ENCODE results near the gene WNT10A. TPM values are rescaled to one million over a fixed set of nuclear protein-coding genes. Genes with fewer than 3 reads are reported as not detected.
"Not testable (repeated sequence)": the region's sequence is repeated elsewhere in the genome, so short reads cannot be mapped to it uniquely, and the experiment has no call there.

The WNT10A gene
- total RNA-seq, 1 donor from 2014 or later = not detected

GRCh38 chr2:218834685-218835084 is 46.0 kb upstream of the WNT10A start:
- no peak overlapping the region for H3K27ac ChIP-seq (replicated peaks)
- H3K4me3 ChIP-seq = no peak overlapping the region
- peaks cover 20% of the 10 kb centered on the region for H3K9me3 ChIP-seq (replicated peaks)
- H3K36me3 ChIP-seq = no peaks in the 10 kb centered on the region
- no peak for TF ChIP-seq CTCF (IDR thresholded peaks at IDR 0.05; ENCODE audit: borderline replicate concordance)
- H3K4me1 ChIP-seq = peaks cover 6% of the 10 kb centered on the region
- intact Hi-C loops (cut with micrococcal nuclease) = loop anchor here (10.0 kb wide), 1 partner anchor 100 kb away; no protein-coding TSS in a partner anchor
- H3K27me3 ChIP-seq (ENCODE audit: low read depth) = peaks cover 74% of the 10 kb centered on the region
- no peak for DNase-seq

GRCh38 chr2:218837495-218837894 is 43.2 kb upstream of the WNT10A start:
- no peaks in the 10 kb centered on the region for H3K36me3 ChIP-seq

GRCh38 chr2:218839430-218839829 is 41.2 kb upstream of the WNT10A start:
- intact Hi-C loops (cut with micrococcal nuclease) = loop anchor here (10.0 kb wide), 1 partner anchor 105 kb away; no protein-coding TSS in a partner anchor

More at GRCh38 chr2:218837495-218837894, 43.2 kb upstream of the WNT10A start:
- no peak for TF ChIP-seq CTCF (IDR thresholded peaks at IDR 0.05; ENCODE audit: borderline replicate concordance)
- Histone ChIP-seq H3K27me3 (ENCODE audit: low read depth) (peaks cover 60% of the 10 kb centered on the region), H3K9me3 (replicated peaks) (peaks cover 20% of the 10 kb centered on the region), H3K27ac (replicated peaks) (no peak overlapping the region), H3K4me3 (no peak overlapping the region), H3K4me1 (no peaks in the 10 kb centered on the region)
- intact Hi-C loops (cut with micrococcal nuclease) = loop anchor here (10.0 kb wide), 1 partner anchor 103 kb away; no protein-coding TSS in a partner anchor
- DNase-seq = no peak

GRCh38 chr2:218839888-218840287 is 40.8 kb upstream of the WNT10A start:
- no peak for TF ChIP-seq CTCF (IDR thresholded peaks at IDR 0.05; ENCODE audit: borderline replicate concordance)

More at GRCh38 chr2:218839430-218839829, 41.2 kb upstream of the WNT10A start:
- Histone ChIP-seq H3K36me3 (no peaks in the 10 kb centered on the region), H3K27ac (replicated peaks) (no peak overlapping the region), H3K27me3 (ENCODE audit: low read depth) (peaks cover 46% of the 10 kb centered on the region), H3K9me3 (replicated peaks) (peaks cover 20% of the 10 kb centered on the region), H3K4me1 (no peaks in the 10 kb centered on the region), H3K4me3 (no peak overlapping the region)
- DNase-seq = no peak
- TF ChIP-seq CTCF (IDR thresholded peaks at IDR 0.05; ENCODE audit: borderline replicate concordance) = no peak

GRCh38 chr2:218844334-218844733 is 36.3 kb upstream of the WNT10A start:
- H3K4me1 ChIP-seq, DNase-seq: not testable (repeated sequence)

More at GRCh38 chr2:218839888-218840287, 40.8 kb upstream of the WNT10A start:
- no peaks in the 10 kb centered on the region for H3K36me3 ChIP-seq
- no peaks in the 10 kb centered on the region for H3K4me1 ChIP-seq
- intact Hi-C loops (cut with micrococcal nuclease) = loop anchor here (10.0 kb wide), 1 partner anchor 105 kb away; no protein-coding TSS in a partner anchor
- H3K4me3 ChIP-seq = no peak overlapping the region
- H3K27me3 ChIP-seq (ENCODE audit: low read depth) = peaks cover 42% of the 10 kb centered on the region
- no peak overlapping the region for H3K27ac ChIP-seq (replicated peaks)
- H3K9me3 ChIP-seq (replicated peaks) = peaks cover 20% of the 10 kb centered on the region
- DNase-seq = no peak

GRCh38 chr2:218846963-218847362 is 33.7 kb upstream of the WNT10A start:
- intact Hi-C loops (cut with micrococcal nuclease); DNase-seq; H3K4me3 ChIP-seq; H3K36me3 ChIP-seq; H3K27ac ChIP-seq (replicated peaks); H3K9me3 ChIP-seq (replicated peaks); H3K4me1 ChIP-seq: not testable (repeated sequence)
- peaks cover 45% of the 10 kb centered on the region for H3K27me3 ChIP-seq (ENCODE audit: low read depth)

More at GRCh38 chr2:218844334-218844733, 36.3 kb upstream of the WNT10A start:
- H3K4me3 ChIP-seq; H3K9me3 ChIP-seq (replicated peaks); H3K36me3 ChIP-seq; H3K27ac ChIP-seq (replicated peaks); intact Hi-C loops (cut with micrococcal nuclease): not testable (repeated sequence)
- peaks cover 34% of the 10 kb centered on the region for H3K27me3 ChIP-seq (ENCODE audit: low read depth)
